Common myeloid progenitor, CD34-positive (primary cell): ENCODE data around the gene MT1F.
A peak's percentile ranks its signal among the peaks of the same experiment; 100 is the strongest.
"Not testable (repeated sequence)": the region's sequence is repeated elsewhere in the genome, so short reads cannot be mapped to it uniquely, and the experiment has no call there.

Experiments used
- CTCF ChIA-PET: fragments of 350-600 bp; sonication (Branson Sonifier 250); formaldehyde crosslinking; loops from one replicate; lab custom pipeline; 2021; ENCODE audit warnings: antibody characterized with exemption; lab: Charles Lee
- POLR2A ChIA-PET: fragments of 350-600 bp; sonication (Branson Sonifier 250); formaldehyde crosslinking; loops from one replicate; lab custom pipeline; 2021; ENCODE audit warnings: antibody characterized with exemption; lab: Charles Lee
- DNase-seq, 3 donors: peaks; one replicate each; pipeline versions ENCODE4 v3.0.0 to v3.0.0-alpha.2; 2013
- H3K27ac ChIP-seq, 2 experiments: 1 replicate in 1 of 2; 2 replicates in 1 of 2; pipeline ENCODE4 v1.7.0; 2013; ENCODE audit warnings: inconsistent platforms in 2 of 2, low read length in 2 of 2, mild to moderate bottlenecking in 2 of 2, low read depth in 1 of 2, moderate library complexity in 1 of 2; ENCODE audit not compliant: severe bottlenecking in 2 of 2, insufficient read depth in 1 of 2, poor library complexity in 1 of 2
- H3K27me3 ChIP-seq, 5 experiments: replicated peaks in 2 of 5; 1 replicate in 3 of 5; 2 replicates in 2 of 5; pipeline versions ENCODE4 v1.6.1 to v1.7.0; 2013; ENCODE audit warnings: low read length in 4 of 5, mild to moderate bottlenecking in 2 of 5, moderate library complexity in 2 of 5, inconsistent platforms in 1 of 5; ENCODE audit not compliant: insufficient read depth in 5 of 5, control insufficient read depth in 4 of 5
- H3K36me3 ChIP-seq, 4 experiments: 1 replicate in 2 of 4; 2 replicates in 2 of 4; pipeline versions ENCODE4 v1.6.1 to v1.7.0; 2013; ENCODE audit warnings: low read length in 3 of 4, control low read depth in 1 of 4, mild to moderate bottlenecking in 1 of 4; ENCODE audit not compliant: control insufficient read depth in 4 of 4, insufficient read depth in 4 of 4
- H3K4me1 ChIP-seq, 4 experiments: 1 replicate in 3 of 4; 2 replicates in 1 of 4; pipeline versions ENCODE4 v1.6.1 to v1.7.1; 2013; ENCODE audit warnings: low read length in 3 of 4, mild to moderate bottlenecking in 3 of 4, control low read depth in 1 of 4, inconsistent platforms in 1 of 4, moderate library complexity in 1 of 4; ENCODE audit not compliant: control insufficient read depth in 4 of 4, insufficient read depth in 4 of 4; ENCODE audit errors: control extremely low read depth in 1 of 4
- H3K4me3 ChIP-seq, 7 experiments: 1 replicate in 4 of 7; 2 replicates in 3 of 7; pipeline versions ENCODE4 v1.5.1 to v1.7.0; 2013; ENCODE audit warnings: mild to moderate bottlenecking in 7 of 7, low read length in 6 of 7, moderate library complexity in 6 of 7, inconsistent platforms in 2 of 7, low read depth in 2 of 7, control low read depth in 1 of 7; ENCODE audit not compliant: insufficient read depth in 4 of 7, control insufficient read depth in 1 of 7; ENCODE audit errors: extremely low read depth in 1 of 7
- H3K9me3 ChIP-seq, 5 experiments: 1 replicate in 4 of 5; 2 replicates in 1 of 5; pipeline versions ENCODE4 v1.6.1 to v1.7.1; 2013; ENCODE audit warnings: low read length in 4 of 5, mild to moderate bottlenecking in 2 of 5, inconsistent platforms in 1 of 5, low read depth in 1 of 5, moderate library complexity in 1 of 5; ENCODE audit not compliant: control insufficient read depth in 4 of 5, insufficient read depth in 2 of 5; ENCODE audit errors: control extremely low read depth in 1 of 5
- WGBS: methylation state at CpG from one replicate; pipeline ENCODE4 v1.1.5; 2013; ENCODE audit not compliant: insufficient coverage; 5-methylcytosine and 5-hydroxymethylcytosine counted together

The MT1F gene

GRCh38 chr16:56617212-56618085 lies 40.3 kb upstream of the MT1F start:
- ChIA-PET CTCF (interaction anchor here (0.6 to 1.4 kb wide), 3 partner anchors 17 to 107 kb away, joined by 3 read pairs; no protein-coding TSS in a partner anchor), POLR2A (no interaction called here)
- peak in 2 of 3 donors; percentile 41 to 45 for DNase-seq
- H3K27ac ChIP-seq: no peak overlapping the region
- no peaks in the 10 kb centered on the region for H3K9me3 ChIP-seq
- H3K4me1 ChIP-seq: peaks cover 0 to 12% (median 9%) of the 10 kb centered on the region in 4 experiments
- H3K4me3 ChIP-seq: peak overlapping the region; percentile 10 to 64 (median 37)
- H3K27me3 ChIP-seq: peaks cover 2 to 37% (median 28%) of the 10 kb centered on the region in 5 experiments
- H3K36me3 ChIP-seq: no peaks in the 10 kb centered on the region
- 2% methylated on average over 40 of the region's 41 CpGs for WGBS

GRCh38 chr16:56618138-56618537 lies 39.6 kb upstream of the MT1F start:
- ChIA-PET POLR2A (no interaction called here), CTCF (interaction anchor here (0.9 to 1.4 kb wide), 2 partner anchors 16 to 92 kb away, joined by 3 read pairs; no protein-coding TSS in a partner anchor)
- Histone ChIP-seq H3K27me3 (peaks cover 2 to 38% (median 28%) of the 10 kb centered on the region in 5 experiments), H3K27ac (no peak overlapping the region), H3K9me3 (no peaks in the 10 kb centered on the region), H3K4me3 (no peak overlapping the region), H3K4me1 (peaks cover 0 to 12% (median 9%) of the 10 kb centered on the region in 4 experiments), H3K36me3 (no peaks in the 10 kb centered on the region)
- WGBS: 73% methylated on average over 6 of the region's 6 CpGs
- DNase-seq: no peak

GRCh38 chr16:56620339-56620897 lies 37.3 kb upstream of the MT1F start:
- WGBS: 100% methylated on average over 4 of the region's 8 CpGs
- no peak for DNase-seq
- H3K27me3 ChIP-seq: peaks cover 2 to 57% (median 34%) of the 10 kb centered on the region in 5 experiments
- no peaks in the 10 kb centered on the region for H3K36me3 ChIP-seq
- ChIA-PET POLR2A (no interaction called here), CTCF (interaction anchor here (0.8 to 1.6 kb wide), 4 partner anchors 8 to 19 kb away, joined by 3 to 4 read pairs (median 4); no protein-coding TSS in a partner anchor)
- H3K4me3 ChIP-seq: no peak overlapping the region
- no peaks in the 10 kb centered on the region for H3K9me3 ChIP-seq
- no peak overlapping the region for H3K27ac ChIP-seq
- peaks cover 0 to 18% (median 12%) of the 10 kb centered on the region in 4 experiments for H3K4me1 ChIP-seq

GRCh38 chr16:56621665-56622445 lies 35.9 kb upstream of the MT1F start:
- DNase-seq, H3K4me3 ChIP-seq, H3K9me3 ChIP-seq, POLR2A ChIA-PET, H3K36me3 ChIP-seq, H3K27ac ChIP-seq: not testable (repeated sequence)
- WGBS: 98% methylated on average over 4 of the region's 4 CpGs
- CTCF ChIA-PET: interaction anchor here (1.2 to 1.6 kb wide), 2 partner anchors 10 to 14 kb away, joined by 3 to 4 read pairs; no protein-coding TSS in a partner anchor
- peaks cover 0 to 24% (median 16%) of the 10 kb centered on the region in 4 experiments for H3K4me1 ChIP-seq
- H3K27me3 ChIP-seq: peaks cover 0 to 64% (median 37%) of the 10 kb centered on the region in 5 experiments

GRCh38 chr16:56623184-56623583 lies 34.6 kb upstream of the MT1F start:
- WGBS: 100% methylated on average over 2 of the region's 5 CpGs
- H3K27ac ChIP-seq, H3K9me3 ChIP-seq, POLR2A ChIA-PET, H3K36me3 ChIP-seq, H3K4me3 ChIP-seq, DNase-seq: not testable (repeated sequence)
- Histone ChIP-seq H3K27me3 (peaks cover 0 to 60% (median 29%) of the 10 kb centered on the region in 5 experiments), H3K4me1 (peaks cover 0 to 15% (median 7%) of the 10 kb centered on the region in 4 experiments)
- CTCF ChIA-PET: interaction anchor here (1.1 to 2.0 kb wide), 4 partner anchors 10 to 19 kb away, joined by 3 to 7 read pairs (median 5); no protein-coding TSS in a partner anchor

- no peak for DNase-seq
- Histone ChIP-seq H3K27ac (no peak overlapping the region), H3K27me3 (peaks cover 0 to 59% (median 26%) of the 10 kb centered on the region in 5 experiments), H3K9me3 (no peaks in the 10 kb centered on the region), H3K4me1 (peaks cover 0 to 15% (median 7%) of the 10 kb centered on the region in 4 experiments), H3K36me3 (no peaks in the 10 kb centered on the region), H3K4me3 (no peak overlapping the region)
- WGBS: no CpG with 5 or more reads among the region's 2 CpGs
- ChIA-PET POLR2A (interaction anchor here (0.7 kb wide), 1 partner anchor 1900 kb away, joined by 3 read pairs; no protein-coding TSS in a partner anchor), CTCF (interaction anchor here (0.9 to 2.0 kb wide), 6 partner anchors 10 to 23 kb away, joined by 3 to 7 read pairs (median 4); no protein-coding TSS in a partner anchor)
These were observed 34.1 kb upstream of the MT1F start for GRCh38 chr16:56623637-56624036.
